Measurements from ENCODE around the gene CNTROB.

The CNTROB gene

DNA sequence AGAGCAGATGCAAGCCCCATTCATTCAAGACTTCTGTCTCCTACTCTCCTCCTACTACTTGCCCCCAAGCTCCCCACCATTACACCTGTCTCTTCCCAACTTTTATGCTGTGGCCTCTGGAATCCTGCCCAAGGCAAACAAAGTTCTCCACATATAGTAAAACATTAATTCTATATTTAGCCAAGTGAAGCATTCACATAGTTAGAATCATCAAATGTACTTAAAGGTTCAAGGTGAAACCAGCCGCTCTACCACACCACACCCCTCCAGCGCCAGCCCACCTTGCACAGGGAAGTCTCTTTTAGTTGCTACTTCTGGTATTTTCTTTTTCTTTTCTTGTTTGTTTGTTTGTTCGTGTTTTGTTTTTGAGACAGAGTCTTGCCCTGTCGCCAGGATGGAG is 45.0 kb downstream of the CNTROB start:
- no peaks in the 10 kb centered on the region for H3K4me1 ChIP-seq (ENCODE audit: control insufficient read depth, insufficient read depth, low read length)
- no peaks in the 10 kb centered on the region for H3K36me3 ChIP-seq (ENCODE audit: control insufficient read depth, insufficient read depth, low read length)
- no peaks in the 10 kb centered on the region for H3K9me3 ChIP-seq (ENCODE audit: control insufficient read depth, insufficient read depth, low read length)
- no peaks in the 10 kb centered on the region for H3K27me3 ChIP-seq (ENCODE audit: control insufficient read depth, insufficient read depth, low read length)
- no peak overlapping the region for H3K9ac ChIP-seq (ENCODE audit: low read depth, low read length)
- H3K4me3 ChIP-seq (ENCODE audit: low read depth, low read length) = no peak overlapping the region

DNA sequence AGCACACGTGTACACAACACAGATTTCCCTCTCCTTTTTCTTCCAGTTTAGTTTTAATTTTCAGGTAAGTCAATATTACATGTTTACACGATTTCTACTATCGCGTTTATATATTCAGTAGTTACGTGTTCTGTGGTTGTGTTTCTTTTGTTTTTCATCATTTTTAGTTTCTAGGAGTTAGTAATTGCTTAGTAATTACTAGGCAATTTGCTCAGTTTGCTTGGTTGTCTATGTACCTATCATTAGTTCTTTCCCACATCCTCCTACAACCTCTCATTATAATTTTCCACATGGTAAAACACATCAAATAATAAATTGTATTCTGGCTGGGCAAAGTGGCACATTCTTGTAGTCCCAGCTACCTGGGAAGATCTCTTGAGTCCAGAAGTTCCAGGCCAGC is 45.8 kb downstream of the CNTROB start:
- no peak overlapping the region for H3K9ac ChIP-seq (ENCODE audit: low read depth, low read length)
- H3K36me3 ChIP-seq (ENCODE audit: control insufficient read depth, insufficient read depth, low read length) = no peaks in the 10 kb centered on the region
- no peaks in the 10 kb centered on the region for H3K4me1 ChIP-seq (ENCODE audit: control insufficient read depth, insufficient read depth, low read length)
- H3K4me3 ChIP-seq (ENCODE audit: low read depth, low read length) = no peak overlapping the region
- H3K27me3 ChIP-seq (ENCODE audit: control insufficient read depth, insufficient read depth, low read length) = no peaks in the 10 kb centered on the region
- H3K9me3 ChIP-seq (ENCODE audit: control insufficient read depth, insufficient read depth, low read length) = no peaks in the 10 kb centered on the region

DNA sequence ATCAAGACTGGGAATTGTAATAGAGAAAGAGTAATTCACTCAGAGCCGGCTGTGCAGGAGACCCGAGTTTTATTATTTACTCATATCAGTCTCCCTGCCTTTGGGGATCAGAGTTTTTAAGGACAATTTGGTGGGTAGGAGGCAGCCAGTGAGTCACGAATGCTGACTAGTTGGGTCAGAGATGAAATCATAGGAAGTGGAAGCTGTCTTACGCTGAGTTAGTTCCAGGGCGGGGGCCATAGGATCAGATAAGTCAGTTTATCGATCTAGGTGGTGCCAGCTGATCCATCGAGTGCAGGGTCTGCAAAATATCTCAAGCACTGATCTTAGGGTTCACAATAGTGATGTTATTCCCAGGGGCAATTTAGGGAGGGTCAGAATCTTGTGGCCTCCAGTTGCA is 50.2 kb downstream of the CNTROB start:
- H3K36me3 ChIP-seq (ENCODE audit: control insufficient read depth, insufficient read depth, low read length) = no peaks in the 10 kb centered on the region
- peaks cover 3% of the 10 kb centered on the region for H3K27me3 ChIP-seq (ENCODE audit: control insufficient read depth, insufficient read depth, low read length)
- no peak overlapping the region for H3K9ac ChIP-seq (ENCODE audit: low read depth, low read length)

DNA sequence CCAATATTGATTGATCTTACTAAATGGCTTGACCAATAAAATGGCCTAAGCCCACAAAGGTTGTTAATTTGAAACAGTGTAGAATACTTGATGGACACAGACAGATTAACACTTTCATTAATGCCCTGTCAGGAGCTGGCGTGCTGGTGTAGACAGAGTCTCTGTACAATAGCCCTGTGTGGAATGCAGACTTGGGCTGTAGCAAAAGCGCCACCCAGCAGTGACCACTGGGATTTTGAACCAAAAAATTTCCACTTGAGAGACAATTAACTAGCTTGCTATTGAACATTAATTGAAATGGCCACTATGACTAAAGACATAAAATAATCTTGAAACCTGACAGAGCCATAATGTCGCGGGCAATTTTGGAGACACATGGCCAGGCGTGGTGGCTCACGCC is 50.7 kb downstream of the CNTROB start:
- H3K4me1 ChIP-seq (ENCODE audit: control insufficient read depth, insufficient read depth, low read length) = no peaks in the 10 kb centered on the region
- peaks cover 3% of the 10 kb centered on the region for H3K27me3 ChIP-seq (ENCODE audit: control insufficient read depth, insufficient read depth, low read length)
- H3K9ac ChIP-seq (ENCODE audit: low read depth, low read length) = no peak overlapping the region
- H3K36me3 ChIP-seq (ENCODE audit: control insufficient read depth, insufficient read depth, low read length) = no peaks in the 10 kb centered on the region
- H3K9me3 ChIP-seq (ENCODE audit: control insufficient read depth, insufficient read depth, low read length) = no peaks in the 10 kb centered on the region
- no peak overlapping the region for H3K4me3 ChIP-seq (ENCODE audit: low read depth, low read length)

More for the DNA sequence above, 50.2 kb downstream of the CNTROB start:
- Histone ChIP-seq H3K4me1 (ENCODE audit: control insufficient read depth, insufficient read depth, low read length) (no peaks in the 10 kb centered on the region), H3K4me3 (ENCODE audit: low read depth, low read length) (no peak overlapping the region), H3K9me3 (ENCODE audit: control insufficient read depth, insufficient read depth, low read length) (no peaks in the 10 kb centered on the region)

DNA sequence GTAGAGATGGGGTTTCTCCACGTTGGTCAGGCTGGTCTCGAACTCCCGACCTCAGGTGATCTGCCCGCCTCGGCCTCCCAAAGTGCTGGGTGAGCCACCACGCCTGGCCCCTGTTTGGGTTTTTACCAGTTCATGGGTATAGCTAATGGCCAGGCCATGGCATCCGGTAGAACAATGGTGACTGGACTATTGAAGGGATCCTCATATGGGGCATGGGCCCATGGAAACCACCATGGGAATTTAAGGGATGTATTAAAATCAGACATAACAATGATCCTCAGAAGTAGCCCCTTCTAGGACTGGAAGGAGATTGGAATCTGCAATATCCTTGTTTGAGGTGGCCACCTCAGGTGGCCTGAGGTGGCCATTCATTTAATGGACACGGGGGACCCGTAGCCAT is 52.9 kb downstream of the CNTROB start:
- Histone ChIP-seq H3K27me3 (ENCODE audit: control insufficient read depth, insufficient read depth, low read length) (peaks cover 14% of the 10 kb centered on the region), H3K9me3 (ENCODE audit: control insufficient read depth, insufficient read depth, low read length) (no peaks in the 10 kb centered on the region), H3K9ac (ENCODE audit: low read depth, low read length) (no peak overlapping the region)

DNA sequence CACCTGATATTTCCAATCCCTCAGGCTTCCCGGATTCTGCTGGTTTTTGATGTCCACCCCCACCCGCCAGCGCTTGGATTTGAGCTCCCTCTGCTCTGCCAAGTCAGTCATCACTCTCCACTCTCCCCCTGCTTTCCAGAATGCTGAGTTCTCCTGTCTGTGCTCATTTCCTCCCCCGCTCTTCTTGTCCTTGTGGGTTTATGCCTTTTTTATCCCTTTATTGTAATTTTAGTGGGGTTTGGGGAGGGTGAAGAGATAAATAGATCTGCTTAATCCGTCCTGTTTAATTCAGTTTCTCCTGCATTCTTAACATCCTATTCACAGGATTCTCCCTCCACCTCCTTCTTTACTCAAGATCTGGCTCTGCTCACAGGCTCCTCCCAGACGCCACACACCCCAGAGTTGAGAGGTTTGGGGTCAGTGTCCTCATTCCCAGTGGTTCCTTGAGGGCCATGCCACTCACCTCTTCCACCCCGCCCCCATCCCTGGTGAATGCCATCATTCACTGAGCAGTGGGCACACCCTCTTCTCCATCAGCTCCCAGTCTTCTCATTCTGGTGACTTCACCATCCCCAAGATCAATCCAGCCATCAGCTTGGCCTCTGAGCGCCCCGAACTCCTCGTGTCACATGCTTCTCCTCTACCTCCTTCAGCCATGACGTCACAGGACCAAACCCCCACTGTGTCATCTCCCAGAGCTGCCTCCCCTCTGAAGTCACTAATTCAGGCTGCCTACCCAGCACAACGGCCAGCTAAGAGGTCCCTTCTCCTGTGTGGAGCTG is 55.3 kb downstream of the CNTROB start:
- Histone ChIP-seq H3K4me1 (ENCODE audit: control insufficient read depth, insufficient read depth, low read length) (no peaks in the 10 kb centered on the region), H3K4me3 (ENCODE audit: low read depth, low read length) (no peak overlapping the region), H3K9ac (ENCODE audit: low read depth, low read length) (no peak overlapping the region), H3K36me3 (ENCODE audit: control insufficient read depth, insufficient read depth, low read length) (no peaks in the 10 kb centered on the region), H3K27me3 (ENCODE audit: control insufficient read depth, insufficient read depth, low read length) (peaks cover 19% of the 10 kb centered on the region), H3K9me3 (ENCODE audit: control insufficient read depth, insufficient read depth, low read length) (no peaks in the 10 kb centered on the region)

More for the DNA sequence above, 52.9 kb downstream of the CNTROB start:
- Histone ChIP-seq H3K4me3 (ENCODE audit: low read depth, low read length) (no peak overlapping the region), H3K4me1 (ENCODE audit: control insufficient read depth, insufficient read depth, low read length) (no peaks in the 10 kb centered on the region), H3K36me3 (ENCODE audit: control insufficient read depth, insufficient read depth, low read length) (no peaks in the 10 kb centered on the region)

DNA sequence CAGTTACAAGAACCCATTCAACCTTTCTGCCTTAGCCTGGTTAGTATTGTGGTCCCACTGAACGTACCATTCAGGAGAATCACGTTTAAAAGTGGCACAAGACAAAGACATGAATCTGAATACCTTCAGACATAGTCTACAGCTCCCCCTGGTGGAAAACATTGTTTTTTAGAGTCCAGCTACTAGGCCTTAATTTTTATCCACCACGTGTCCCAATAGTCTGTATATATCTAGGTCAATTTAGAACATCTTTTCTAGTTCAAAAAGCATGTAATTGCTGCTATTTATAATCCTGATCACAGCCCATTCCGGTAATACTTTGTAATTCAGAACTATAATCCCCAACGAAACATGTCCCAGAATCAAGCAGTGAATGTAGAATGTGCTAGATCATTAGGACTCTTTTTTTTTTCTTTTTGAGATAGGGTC is 56.8 kb downstream of the CNTROB start:
- Histone ChIP-seq H3K9ac (ENCODE audit: low read depth, low read length) (no peak overlapping the region), H3K4me3 (ENCODE audit: low read depth, low read length) (no peak overlapping the region), H3K4me1 (ENCODE audit: control insufficient read depth, insufficient read depth, low read length) (no peaks in the 10 kb centered on the region), H3K36me3 (ENCODE audit: control insufficient read depth, insufficient read depth, low read length) (no peaks in the 10 kb centered on the region), H3K27me3 (ENCODE audit: control insufficient read depth, insufficient read depth, low read length) (peaks cover 19% of the 10 kb centered on the region), H3K9me3 (ENCODE audit: control insufficient read depth, insufficient read depth, low read length) (no peaks in the 10 kb centered on the region)

DNA sequence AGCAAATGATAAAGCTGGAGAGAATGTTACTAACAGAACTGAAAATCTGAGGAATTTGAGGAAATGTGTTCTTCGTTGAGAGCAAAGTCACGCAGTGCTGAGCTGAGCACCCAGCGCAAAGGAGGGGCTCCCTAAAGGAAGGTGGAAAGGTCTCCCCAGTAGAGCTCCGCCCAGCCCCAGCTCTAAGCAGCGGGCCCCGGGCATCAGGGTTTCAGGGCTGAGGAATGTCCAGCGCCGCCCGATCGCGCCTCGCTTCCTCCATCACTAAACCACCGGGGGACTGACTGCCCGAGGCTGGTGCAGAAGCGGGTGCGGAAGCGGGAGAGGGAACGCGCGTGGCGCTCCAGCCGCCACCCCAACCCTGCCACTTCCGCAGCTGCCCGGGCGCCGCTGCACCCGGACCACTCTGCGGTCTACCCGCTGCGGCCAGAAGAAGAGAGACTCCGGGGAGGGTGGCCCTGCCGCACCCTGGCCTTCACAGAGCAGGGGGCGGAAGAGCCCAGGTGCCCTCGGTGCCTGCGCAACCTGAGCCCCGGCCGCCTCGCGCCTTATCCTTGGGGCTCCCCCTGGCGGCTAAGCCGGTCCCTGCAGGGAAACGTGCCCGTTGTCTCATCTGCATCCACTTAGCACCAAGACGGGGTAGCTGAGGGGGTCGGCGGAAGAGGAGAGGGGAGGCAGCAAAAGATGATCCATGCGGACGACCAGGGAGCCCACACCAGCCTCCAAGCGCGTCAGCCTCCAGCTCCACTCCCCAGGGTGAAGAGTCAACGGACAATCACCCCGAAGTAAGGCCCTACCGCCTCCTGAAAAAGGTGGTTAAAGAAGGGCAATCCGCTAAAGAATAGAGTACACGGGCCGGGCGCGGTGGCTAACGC is 58.0 kb downstream of the CNTROB start:
- Histone ChIP-seq H3K27me3 (ENCODE audit: control insufficient read depth, insufficient read depth, low read length) (peaks cover 19% of the 10 kb centered on the region), H3K9ac (ENCODE audit: low read depth, low read length) (no peak overlapping the region), H3K9me3 (ENCODE audit: control insufficient read depth, insufficient read depth, low read length) (no peaks in the 10 kb centered on the region), H3K36me3 (ENCODE audit: control insufficient read depth, insufficient read depth, low read length) (no peaks in the 10 kb centered on the region), H3K4me3 (ENCODE audit: low read depth, low read length) (peak overlapping the region; percentile 59), H3K4me1 (ENCODE audit: control insufficient read depth, insufficient read depth, low read length) (no peaks in the 10 kb centered on the region)

DNA sequence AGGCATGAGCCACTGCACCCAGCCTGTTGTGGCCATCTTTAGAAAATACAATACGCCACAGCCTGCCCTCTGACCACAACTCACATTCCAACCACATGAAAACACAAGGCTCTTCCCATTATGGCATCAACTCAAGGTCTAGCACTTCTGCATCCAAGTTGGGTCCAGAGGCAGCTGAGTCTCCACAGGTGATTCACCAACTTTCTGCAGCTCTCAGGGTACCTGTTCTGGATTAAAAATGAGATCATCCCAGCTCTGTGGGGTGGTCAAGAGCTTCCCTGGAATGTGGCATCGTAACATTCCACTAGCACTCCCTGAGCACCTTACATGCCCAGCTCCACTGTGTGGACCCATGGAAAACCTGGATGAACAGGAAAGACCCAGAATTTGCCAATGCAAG is 60.5 kb downstream of the CNTROB start:
- H3K4me3 ChIP-seq (ENCODE audit: low read depth, low read length) = no peak overlapping the region
- no peak overlapping the region for H3K9ac ChIP-seq (ENCODE audit: low read depth, low read length)
- no peaks in the 10 kb centered on the region for H3K4me1 ChIP-seq (ENCODE audit: control insufficient read depth, insufficient read depth, low read length)
- no peaks in the 10 kb centered on the region for H3K36me3 ChIP-seq (ENCODE audit: control insufficient read depth, insufficient read depth, low read length)
- no peaks in the 10 kb centered on the region for H3K9me3 ChIP-seq (ENCODE audit: control insufficient read depth, insufficient read depth, low read length)
- peaks cover 15% of the 10 kb centered on the region for H3K27me3 ChIP-seq (ENCODE audit: control insufficient read depth, insufficient read depth, low read length)

DNA sequence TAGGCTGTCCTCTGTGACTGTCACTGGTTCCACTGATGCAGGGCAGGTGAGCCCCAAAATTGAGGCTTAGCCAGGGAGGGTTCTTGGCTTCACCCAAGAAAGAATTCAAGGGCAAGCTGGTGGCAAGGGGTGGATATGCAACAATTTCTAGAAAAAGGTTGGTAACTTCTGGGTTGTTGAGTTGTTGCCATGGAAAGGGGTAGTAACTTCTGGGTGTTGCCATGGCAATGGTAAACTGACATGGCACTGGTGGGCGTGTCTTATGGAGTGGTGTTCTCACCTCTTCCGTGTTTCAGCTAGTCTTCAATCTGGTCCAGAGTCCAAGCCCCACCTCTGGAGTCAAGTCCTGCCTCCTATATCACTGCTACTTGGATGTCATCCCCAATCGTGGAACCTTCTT is 60.9 kb downstream of the CNTROB start:
- no peaks in the 10 kb centered on the region for H3K36me3 ChIP-seq (ENCODE audit: control insufficient read depth, insufficient read depth, low read length)
- no peak overlapping the region for H3K9ac ChIP-seq (ENCODE audit: low read depth, low read length)
- no peaks in the 10 kb centered on the region for H3K9me3 ChIP-seq (ENCODE audit: control insufficient read depth, insufficient read depth, low read length)
- no peak overlapping the region for H3K4me3 ChIP-seq (ENCODE audit: low read depth, low read length)
- peaks cover 15% of the 10 kb centered on the region for H3K27me3 ChIP-seq (ENCODE audit: control insufficient read depth, insufficient read depth, low read length)
- no peaks in the 10 kb centered on the region for H3K4me1 ChIP-seq (ENCODE audit: control insufficient read depth, insufficient read depth, low read length)

DNA sequence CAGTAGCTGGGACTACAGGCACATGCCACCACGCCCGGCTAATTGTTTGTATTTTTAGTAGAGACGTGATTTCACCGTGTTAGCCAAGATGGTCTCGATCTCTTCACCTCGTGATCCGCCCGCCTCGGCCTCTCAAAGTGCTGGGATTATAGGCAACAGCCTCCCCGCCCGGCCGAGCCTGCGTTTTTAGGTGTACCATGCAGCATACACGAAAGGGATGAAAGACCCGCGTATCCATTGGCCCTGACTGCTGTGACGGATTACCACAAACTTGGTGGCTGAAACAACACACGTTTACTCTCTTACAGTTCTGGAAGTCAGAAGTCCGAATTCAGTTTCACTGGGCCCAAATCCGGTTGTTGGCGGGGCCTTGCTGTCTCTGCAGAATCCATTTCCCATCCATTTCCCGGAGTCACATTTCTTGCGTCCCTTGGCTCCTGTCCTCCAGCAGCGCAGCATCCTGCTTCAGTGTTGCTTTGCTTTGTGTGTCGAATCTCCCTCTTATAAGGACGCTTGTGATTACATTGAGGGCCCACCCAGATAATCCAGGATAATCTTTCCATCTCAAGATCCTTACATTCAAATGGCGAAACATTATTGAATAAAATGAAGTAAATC is 62.1 kb downstream of the CNTROB start:
- no peak overlapping the region for H3K9ac ChIP-seq (ENCODE audit: low read depth, low read length)
- no peak overlapping the region for H3K4me3 ChIP-seq (ENCODE audit: low read depth, low read length)
- H3K27me3 ChIP-seq (ENCODE audit: control insufficient read depth, insufficient read depth, low read length) = peaks cover 12% of the 10 kb centered on the region
- H3K36me3 ChIP-seq (ENCODE audit: control insufficient read depth, insufficient read depth, low read length) = no peaks in the 10 kb centered on the region
- H3K9me3 ChIP-seq (ENCODE audit: control insufficient read depth, insufficient read depth, low read length) = no peaks in the 10 kb centered on the region
- no peaks in the 10 kb centered on the region for H3K4me1 ChIP-seq (ENCODE audit: control insufficient read depth, insufficient read depth, low read length)

All from iPS-15b (cell line).